ENCODE data around the gene MAP2K6. TPM values are rescaled to one million over a fixed set of nuclear protein-coding genes. Genes with fewer than 3 reads are reported as not detected.

Gene MAP2K6
- total RNA-seq, 1 donor from 2014 or later, result 10.7 TPM

GRCh38 chr17:69574257-69575197 is 160.0 kb downstream of the MAP2K6 start:
- intact Hi-C loops (cut with micrococcal nuclease), result no loop called here

- intact Hi-C loops (cut with micrococcal nuclease), result no loop called here
These were observed 160.9 kb downstream of the MAP2K6 start for GRCh38 chr17:69575346-69575761.

- intact Hi-C loops (cut with micrococcal nuclease), result no loop called here
These were observed 162.6 kb downstream of the MAP2K6 start for GRCh38 chr17:69577098-69577497.

- intact Hi-C loops (cut with micrococcal nuclease), result no loop called here
These were observed 164.0 kb downstream of the MAP2K6 start for GRCh38 chr17:69578385-69578936.

DNA sequence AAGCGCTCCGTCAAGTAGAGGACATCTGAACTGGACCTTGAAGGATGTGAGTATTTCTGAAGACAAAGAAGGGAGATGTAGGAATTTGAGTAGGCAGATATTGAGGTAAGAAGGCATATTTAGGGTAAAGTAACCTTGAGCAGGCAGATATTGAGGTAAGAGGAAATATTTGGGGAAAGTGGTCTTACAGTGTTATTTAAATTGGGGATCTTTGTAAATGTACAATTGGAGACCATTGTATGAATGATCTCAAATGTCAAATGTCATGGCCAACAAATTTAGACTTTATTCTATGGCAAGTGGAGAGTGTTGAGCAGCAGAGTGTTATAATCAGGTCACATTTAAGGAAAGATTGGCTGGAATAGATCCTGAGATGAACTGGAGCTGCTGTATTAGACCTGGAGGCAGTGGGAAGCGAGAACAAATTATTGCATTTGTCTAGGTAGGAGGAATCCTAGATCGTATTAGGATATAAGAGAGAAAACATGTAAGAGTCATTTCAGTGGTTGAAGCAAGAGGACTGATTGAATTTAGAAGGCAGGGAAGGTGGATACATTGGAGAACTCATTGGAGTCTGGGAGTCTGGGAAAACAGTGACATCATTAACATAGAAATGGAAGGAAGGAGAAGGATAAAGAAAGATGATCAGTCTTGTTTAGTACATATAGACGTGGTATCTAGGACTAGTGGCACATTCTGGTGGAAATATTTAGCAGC is 165.6 kb downstream of the MAP2K6 start:
- intact Hi-C loops (cut with micrococcal nuclease), result no loop called here

DNA sequence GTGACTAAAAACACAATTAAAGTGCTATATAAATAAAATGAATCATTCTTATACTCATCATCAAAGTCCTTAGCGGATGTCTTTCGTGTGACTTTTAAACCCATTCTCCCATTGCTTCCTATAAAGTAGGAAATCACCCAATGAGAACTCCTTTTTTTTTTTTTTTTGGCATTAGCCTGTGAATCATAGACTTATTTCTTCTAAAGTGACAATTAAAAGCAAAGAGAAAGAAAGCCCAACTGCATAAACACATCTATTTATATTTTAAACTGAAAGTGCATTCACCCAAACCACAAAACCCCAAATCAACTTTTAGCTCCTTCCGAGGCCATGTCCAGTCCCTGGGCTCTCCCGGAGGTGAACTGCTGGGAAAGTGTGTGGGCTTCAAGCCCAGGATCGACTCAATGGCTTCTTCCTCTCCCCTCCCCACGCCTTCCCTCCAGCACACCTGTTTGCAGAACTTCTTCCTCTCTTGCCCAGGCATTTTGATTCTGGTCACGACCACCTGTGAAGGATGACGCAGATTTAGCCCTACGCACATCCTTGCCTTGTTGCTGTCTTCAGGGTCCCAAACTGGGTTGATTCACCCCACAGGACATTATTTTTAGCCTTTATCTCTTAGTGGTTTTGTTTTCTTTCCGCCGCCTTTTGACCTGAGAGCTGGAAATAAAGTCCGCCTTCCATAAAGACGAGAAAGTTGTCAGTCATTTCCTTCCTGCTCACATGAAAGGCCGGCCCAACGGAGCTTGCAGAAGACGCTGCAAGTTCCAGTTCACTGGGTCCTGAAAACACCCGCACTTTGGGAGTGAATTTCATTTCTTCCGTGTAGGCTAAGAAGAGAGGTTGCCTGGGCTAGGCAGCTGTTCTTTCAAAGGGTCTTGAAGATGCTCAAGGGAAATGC is 166.8 kb downstream of the MAP2K6 start:
- intact Hi-C loops (cut with micrococcal nuclease), result no loop called here

DNA sequence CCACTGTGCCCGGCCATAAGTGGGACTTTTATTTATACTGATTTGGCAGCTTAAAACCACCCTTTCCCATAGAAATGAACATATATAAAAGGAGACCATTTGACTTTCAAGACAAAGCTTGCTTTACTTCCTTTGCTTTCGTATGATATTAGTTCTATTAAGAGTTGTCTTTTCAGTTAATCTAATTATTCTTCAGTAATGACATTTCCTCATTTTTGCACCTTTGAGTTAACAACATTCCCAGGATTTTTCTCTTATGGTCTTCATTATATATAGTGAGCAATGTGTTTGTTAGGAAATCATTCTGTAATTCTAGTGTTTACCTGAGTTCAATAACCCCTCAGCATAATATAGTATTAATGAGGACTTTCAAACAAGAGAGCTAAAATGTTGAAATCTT is 173.8 kb downstream of the MAP2K6 start:
- intact Hi-C loops (cut with micrococcal nuclease), result no loop called here

GRCh38 chr17:69588827-69589239 is 174.3 kb downstream of the MAP2K6 start:
- intact Hi-C loops (cut with micrococcal nuclease), result no loop called here

GRCh38 chr17:69590671-69591070 is 176.2 kb downstream of the MAP2K6 start:
- intact Hi-C loops (cut with micrococcal nuclease), result no loop called here

- intact Hi-C loops (cut with micrococcal nuclease), result no loop called here
These were observed 178.3 kb downstream of the MAP2K6 start for GRCh38 chr17:69592692-69593350.

- intact Hi-C loops (cut with micrococcal nuclease), result no loop called here
These were observed 178.8 kb downstream of the MAP2K6 start for GRCh38 chr17:69593351-69593715.

DNA sequence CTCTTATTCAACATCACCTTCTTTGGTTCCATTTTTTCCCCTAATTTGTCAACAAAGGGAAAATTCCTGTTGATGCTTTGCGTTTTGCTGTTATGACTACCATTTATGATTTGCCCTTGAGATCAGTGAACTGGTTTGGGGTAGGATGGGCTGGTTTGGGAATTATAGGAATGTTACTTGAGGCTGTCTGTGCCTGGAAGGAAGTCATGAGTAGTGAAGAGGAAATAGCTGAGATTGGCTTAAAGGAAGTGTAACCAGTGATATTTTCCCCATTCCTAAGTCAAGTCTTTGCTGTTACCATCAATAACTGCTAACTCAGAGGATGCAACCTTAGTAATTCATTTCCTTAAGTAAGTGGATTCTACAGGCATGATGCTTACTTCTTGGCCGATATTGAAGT is 179.2 kb downstream of the MAP2K6 start:
- intact Hi-C loops (cut with micrococcal nuclease), result no loop called here

DNA sequence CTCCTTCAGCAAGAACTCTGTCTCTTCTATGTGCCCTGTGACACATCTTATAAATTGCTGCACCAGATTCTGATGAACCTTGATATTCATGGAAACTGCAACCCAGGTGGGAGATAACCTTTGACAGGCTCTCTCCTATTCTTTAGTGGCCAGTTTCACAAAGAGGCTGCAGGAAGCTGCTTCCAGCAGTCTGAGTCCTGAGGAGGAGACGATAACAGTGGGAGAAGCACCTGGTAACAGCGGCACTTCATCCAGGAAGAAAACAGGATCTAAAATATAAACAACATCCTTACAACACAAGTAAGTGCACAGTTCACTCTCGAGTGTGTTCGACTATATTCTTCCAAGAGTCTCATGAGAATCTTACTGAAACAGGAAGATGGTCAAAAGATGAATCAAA is 180.1 kb downstream of the MAP2K6 start:
- intact Hi-C loops (cut with micrococcal nuclease), result no loop called here

- intact Hi-C loops (cut with micrococcal nuclease), result no loop called here
These were observed 181.6 kb downstream of the MAP2K6 start for GRCh38 chr17:69596141-69596540.

- intact Hi-C loops (cut with micrococcal nuclease), result no loop called here
These were observed 183.6 kb downstream of the MAP2K6 start for GRCh38 chr17:69597898-69598692.

DNA sequence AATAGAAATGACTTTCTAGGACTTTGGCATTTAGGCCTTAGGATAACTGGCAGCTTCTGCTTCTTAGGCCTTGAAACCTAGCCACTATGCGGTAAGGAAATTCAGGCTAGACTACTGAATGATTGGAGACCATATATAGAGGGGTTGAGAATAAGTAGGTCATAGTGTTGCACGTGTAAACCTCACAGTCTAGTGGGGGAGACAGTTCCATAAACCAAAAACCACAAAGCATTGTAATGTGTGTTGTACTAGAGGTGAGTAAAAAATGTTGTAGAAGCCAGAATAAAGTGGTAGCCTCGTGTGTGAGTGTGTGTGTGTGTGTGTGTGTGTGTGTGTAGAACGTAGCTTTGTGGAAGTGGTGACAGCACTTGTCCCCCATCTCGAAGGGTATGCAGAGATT is 188.5 kb downstream of the MAP2K6 start:
- intact Hi-C loops (cut with micrococcal nuclease), result loop anchor here (10.0 kb wide), 1 partner anchor 132 kb away; no protein-coding TSS in a partner anchor
